Measurements from ENCODE around the gene INAVA. TPM values are rescaled to one million over a fixed set of nuclear protein-coding genes. Genes with fewer than 3 reads are reported as not detected.
A peak's percentile ranks its signal among the peaks of the same experiment; 100 is the strongest.

The INAVA gene
- total RNA-seq, 6 donors from 2014 or later: 8.9 to 21.0 (median 16.3) TPM

DNA sequence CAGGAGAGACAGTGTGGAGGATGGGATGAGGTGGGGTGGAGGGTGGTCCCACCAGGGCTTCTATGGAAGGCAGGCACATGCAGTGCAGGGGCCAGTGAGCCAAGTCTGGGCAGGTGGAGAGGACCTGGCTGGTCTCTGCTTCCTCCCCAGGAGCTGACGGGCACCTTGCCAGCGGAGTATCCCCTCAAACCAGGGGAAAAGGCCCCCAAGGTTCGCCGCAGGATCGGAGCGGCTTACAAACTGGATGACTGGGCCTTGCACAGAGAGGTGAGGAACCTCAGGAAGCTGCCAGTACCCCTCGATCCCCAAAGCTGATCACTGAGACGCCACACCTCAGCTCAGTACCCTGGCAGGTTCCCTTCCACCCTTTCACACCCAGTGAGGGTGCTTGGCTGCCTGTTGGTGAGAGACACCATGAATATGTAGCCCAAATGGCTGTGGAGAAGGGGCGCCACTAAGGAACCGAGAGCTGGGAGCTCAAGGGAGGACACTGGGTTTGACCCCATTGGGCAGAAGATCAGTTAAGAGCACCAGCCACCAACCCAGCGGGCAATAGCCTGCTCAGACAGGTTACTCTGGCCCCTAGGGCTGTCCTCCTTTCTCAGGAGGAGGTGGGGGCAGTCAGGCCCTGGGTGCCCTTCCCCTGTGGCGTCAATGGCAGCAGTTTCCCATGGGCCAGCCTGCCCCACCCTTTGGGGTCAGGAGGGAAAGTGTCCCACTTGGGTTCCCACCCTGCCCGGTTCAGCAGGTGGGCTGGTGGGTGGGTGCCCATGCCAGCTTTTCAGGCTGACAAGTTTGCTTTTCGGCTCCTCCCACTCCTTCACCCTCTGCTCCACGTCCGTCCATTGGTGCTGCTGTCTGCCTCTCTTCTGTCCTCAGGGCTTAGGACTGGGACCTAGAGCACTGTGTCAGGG, 5.5 kb downstream of the INAVA start:
- H3K4me1 ChIP-seq: peaks cover 0 to 7% (median 5%) of the 10 kb centered on the region in 4 donors
- no peak for TF ChIP-seq EP300 (IDR thresholded peaks at IDR 0.05)
- TF ChIP-seq, protein P1, sequence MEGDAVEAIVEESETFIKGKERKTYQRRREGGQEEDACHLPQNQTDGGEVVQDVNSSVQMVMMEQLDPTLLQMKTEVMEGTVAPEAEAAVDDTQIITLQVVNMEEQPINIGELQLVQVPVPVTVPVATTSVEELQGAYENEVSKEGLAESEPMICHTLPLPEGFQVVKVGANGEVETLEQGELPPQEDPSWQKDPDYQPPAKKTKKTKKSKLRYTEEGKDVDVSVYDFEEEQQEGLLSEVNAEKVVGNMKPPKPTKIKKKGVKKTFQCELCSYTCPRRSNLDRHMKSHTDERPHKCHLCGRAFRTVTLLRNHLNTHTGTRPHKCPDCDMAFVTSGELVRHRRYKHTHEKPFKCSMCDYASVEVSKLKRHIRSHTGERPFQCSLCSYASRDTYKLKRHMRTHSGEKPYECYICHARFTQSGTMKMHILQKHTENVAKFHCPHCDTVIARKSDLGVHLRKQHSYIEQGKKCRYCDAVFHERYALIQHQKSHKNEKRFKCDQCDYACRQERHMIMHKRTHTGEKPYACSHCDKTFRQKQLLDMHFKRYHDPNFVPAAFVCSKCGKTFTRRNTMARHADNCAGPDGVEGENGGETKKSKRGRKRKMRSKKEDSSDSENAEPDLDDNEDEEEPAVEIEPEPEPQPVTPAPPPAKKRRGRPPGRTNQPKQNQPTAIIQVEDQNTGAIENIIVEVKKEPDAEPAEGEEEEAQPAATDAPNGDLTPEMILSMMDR (IDR thresholded peaks at IDR 0.05): no peak
- no peak for TF ChIP-seq POLR2AphosphoS5 (IDR thresholded peaks at IDR 0.05)
- TF ChIP-seq POLR2A (IDR thresholded peaks at IDR 0.05): no peak
- no peaks in the 10 kb centered on the region for H3K36me3 ChIP-seq
- H3K4me3 ChIP-seq: no peak overlapping the region
- 88 to 93% methylated on average over 11 to 16 of the region's 16 CpGs for WGBS, 2 donors
- DNase-seq (no peak), ATAC-seq (ENCODE audit: low FRiP score in 2 of 2) (peak in 1 of 2 donors; percentile 12)
- H3K27me3 ChIP-seq: no peaks in the 10 kb centered on the region
- H3K9me3 ChIP-seq: no peaks in the 10 kb centered on the region
- no peak overlapping the region for H3K27ac ChIP-seq

DNA sequence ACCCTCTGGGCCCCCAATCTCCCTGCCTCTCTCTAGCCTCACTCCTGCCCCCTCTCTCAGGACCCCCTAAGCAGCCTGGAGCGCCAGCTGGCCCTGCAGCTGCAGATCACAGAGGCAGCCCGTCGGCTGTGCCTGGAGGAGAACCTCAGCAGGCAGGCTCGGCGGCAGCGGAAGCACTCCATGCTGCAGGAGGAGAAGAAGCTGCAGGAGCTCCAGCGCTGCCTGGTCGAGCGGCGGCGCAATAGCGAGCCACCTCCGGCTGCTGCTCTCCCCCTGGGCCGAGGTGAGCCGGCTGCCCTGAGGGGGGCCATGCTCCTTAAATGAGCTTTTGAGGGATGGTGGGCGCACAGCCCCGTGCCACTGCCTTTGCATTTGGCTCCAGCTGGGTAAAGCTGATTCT, 6.2 kb downstream of the INAVA start:
- peaks cover 0 to 7% (median 3%) of the 10 kb centered on the region in 4 donors for H3K4me1 ChIP-seq
- DNase-seq: peak in 1 of 2 donors; percentile 75

DNA sequence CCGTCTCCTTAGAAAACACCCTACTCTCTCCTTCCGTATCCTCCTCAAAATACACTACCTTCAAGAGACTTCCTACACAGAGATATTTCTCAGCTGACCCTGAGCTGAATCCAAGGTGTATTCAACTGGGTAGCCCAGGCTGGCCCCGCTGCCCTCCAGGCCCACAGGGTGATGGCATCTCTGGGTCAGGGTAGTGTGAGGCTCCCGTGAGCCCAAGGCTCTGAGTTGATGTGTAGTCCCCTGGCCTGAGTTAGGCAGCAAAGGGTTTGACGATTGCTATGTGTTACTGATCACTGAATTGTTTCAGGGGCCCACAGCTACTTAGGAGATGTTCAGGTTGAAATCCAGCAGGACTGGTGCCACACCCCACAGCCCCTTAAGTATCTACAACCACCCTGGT, 6.7 kb downstream of the INAVA start:
- WGBS, 2 donors: 95 to 96% methylated on average over 5 of the region's 5 CpGs
- Histone ChIP-seq H3K27me3 (no peaks in the 10 kb centered on the region), H3K4me3 (no peak overlapping the region), H3K27ac (no peak overlapping the region), H3K36me3 (no peaks in the 10 kb centered on the region), H3K4me1 (peaks cover 0 to 7% (median 3%) of the 10 kb centered on the region in 4 donors), H3K9me3 (no peaks in the 10 kb centered on the region)
- DNase-seq (no peak), ATAC-seq (ENCODE audit: low FRiP score in 2 of 2) (no peak)
- no peak for TF ChIP-seq POLR2AphosphoS5 (IDR thresholded peaks at IDR 0.05)
- TF ChIP-seq, protein P1 (IDR thresholded peaks at IDR 0.05): no peak
- TF ChIP-seq EP300 (IDR thresholded peaks at IDR 0.05): no peak
- TF ChIP-seq POLR2A (IDR thresholded peaks at IDR 0.05): no peak

More for the DNA sequence above, 6.2 kb downstream of the INAVA start:
- H3K27me3 ChIP-seq: no peaks in the 10 kb centered on the region
- no peaks in the 10 kb centered on the region for H3K36me3 ChIP-seq
- TF ChIP-seq, protein P1 (IDR thresholded peaks at IDR 0.05): no peak
- TF ChIP-seq POLR2AphosphoS5 (IDR thresholded peaks at IDR 0.05) (no peak), POLR2A (IDR thresholded peaks at IDR 0.05) (no peak), EP300 (IDR thresholded peaks at IDR 0.05) (no peak)
- ATAC-seq (ENCODE audit: low FRiP score in 2 of 2): no peak
- H3K9me3 ChIP-seq: no peaks in the 10 kb centered on the region
- no peak overlapping the region for H3K27ac ChIP-seq
- no peak overlapping the region for H3K4me3 ChIP-seq
- 93 to 94% methylated on average over 12 to 17 of the region's 17 CpGs for WGBS, 2 donors

DNA sequence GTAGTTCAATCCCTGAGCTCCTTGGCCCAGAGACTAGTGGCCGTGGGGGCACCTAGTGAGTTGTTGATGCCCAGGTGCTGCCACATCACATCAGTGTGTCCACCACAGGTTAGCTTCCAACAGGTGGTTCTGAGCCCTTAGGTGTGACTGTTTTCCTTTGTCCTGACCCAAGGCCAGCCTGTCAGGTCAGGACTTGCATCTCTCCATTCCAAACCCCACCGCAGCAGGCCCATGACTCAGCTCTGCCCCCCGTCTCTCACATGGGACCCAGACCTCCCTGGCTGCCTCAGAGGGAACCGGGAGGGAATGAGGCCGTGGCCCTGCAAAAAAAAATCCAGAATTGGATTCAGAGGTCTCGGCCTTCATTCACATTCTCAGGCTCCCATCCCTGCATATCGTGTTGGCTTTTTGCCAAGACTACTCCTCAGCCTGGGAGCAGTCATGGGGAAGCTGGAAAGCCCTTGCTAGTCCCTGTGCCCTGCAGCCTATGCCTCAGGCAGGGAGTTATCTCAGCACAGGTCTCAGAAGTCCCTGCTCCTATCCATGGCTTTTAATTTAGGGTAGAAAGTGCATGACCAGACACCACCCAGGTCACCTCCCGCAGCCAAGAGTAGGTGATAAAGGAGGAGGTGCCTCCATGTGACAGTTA, 7.2 kb downstream of the INAVA start:
- ATAC-seq (ENCODE audit: low FRiP score in 2 of 2): no peak
- H3K9me3 ChIP-seq: no peaks in the 10 kb centered on the region
- H3K36me3 ChIP-seq: no peaks in the 10 kb centered on the region
- no peak overlapping the region for H3K4me3 ChIP-seq
- TF ChIP-seq POLR2A (IDR thresholded peaks at IDR 0.05): no peak
- H3K27me3 ChIP-seq: no peaks in the 10 kb centered on the region
- no peak for DNase-seq
- 72 to 76% methylated on average over 6 to 8 of the region's 8 CpGs for WGBS, 2 donors
- H3K27ac ChIP-seq: no peak overlapping the region
- H3K4me1 ChIP-seq: peaks cover 0 to 5% (median under 1%) of the 10 kb centered on the region in 4 donors

DNA sequence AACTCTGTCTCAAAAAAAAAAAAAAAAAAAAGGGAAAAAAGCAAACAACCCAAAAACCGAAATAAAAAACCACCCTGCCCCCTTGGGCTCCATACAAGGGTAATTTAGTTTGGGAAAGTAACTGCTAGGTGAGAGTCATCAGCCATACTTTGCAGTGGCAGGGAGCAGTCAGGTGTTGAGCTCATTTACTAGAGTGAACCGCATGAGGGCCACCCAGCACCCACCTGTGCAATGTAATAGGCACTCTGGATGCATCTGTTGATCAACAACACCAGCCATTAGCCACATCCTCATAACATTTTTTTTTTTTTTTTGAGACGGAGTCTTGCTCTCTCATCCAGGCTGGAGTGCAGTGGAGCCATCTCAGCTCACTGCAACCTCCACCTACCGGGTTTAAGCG, 9.1 kb downstream of the INAVA start:
- H3K36me3 ChIP-seq: no peaks in the 10 kb centered on the region
- H3K27ac ChIP-seq: no peak overlapping the region
- no peak for ATAC-seq (ENCODE audit: low FRiP score in 2 of 2)
- H3K27me3 ChIP-seq: no peaks in the 10 kb centered on the region
- no peak overlapping the region for H3K4me3 ChIP-seq
- H3K4me1 ChIP-seq: peaks cover 0 to 5% (median 0%) of the 10 kb centered on the region in 4 donors
- 88 to 91% methylated on average over 5 of the region's 5 CpGs for WGBS, 2 donors
- DNase-seq: no peak
- TF ChIP-seq EP300 (IDR thresholded peaks at IDR 0.05) (no peak), POLR2A (IDR thresholded peaks at IDR 0.05) (no peak), POLR2AphosphoS5 (IDR thresholded peaks at IDR 0.05) (no peak)
- TF ChIP-seq, protein P1 (IDR thresholded peaks at IDR 0.05): no peak
- H3K9me3 ChIP-seq: no peaks in the 10 kb centered on the region

Measured in upper lobe of left lung (tissue), 6 donors.